SK-N-SH treated with all-trans-retinoic acid at 6 μM for 48 hours (cell line): ENCODE data around the gene APCS.

ENCODE experiments used
- ATAC-seq: fragments of 200-7000 bp; cut with Tn5 transposase; 3 replicates; pipeline ENCODE4 v1.9.1; 2020; ENCODE audit warnings: mild to moderate bottlenecking, moderate library complexity
- BACH2 ChIP-seq: fragments of 250-450 bp; sonication (Bioruptor Pico); IDR thresholded peaks from 2 replicates; pipeline ENCODE4 v1.9.0; 2021; ENCODE audit warnings: mild to moderate bottlenecking, borderline replicate concordance
- CSDC2 ChIP-seq: fragments of 250-450 bp; sonication (Bioruptor Pico); IDR thresholded peaks from 2 replicates; pipeline ENCODE4 v1.5.0; 2020; ENCODE audit warnings: mild to moderate bottlenecking, moderate library complexity
- CSRNP3 ChIP-seq: fragments of 250-450 bp; sonication (Bioruptor Pico); IDR thresholded peaks from 2 replicates; pipeline ENCODE4 v1.5.1; 2021; ENCODE audit warnings: mild to moderate bottlenecking, moderate library complexity
- ESRRG ChIP-seq: fragments of 250-450 bp; sonication (Bioruptor Pico); IDR thresholded peaks from 2 replicates; pipeline ENCODE4 v1.6.1; 2021; ENCODE audit warnings: mild to moderate bottlenecking
- GLIS3 ChIP-seq: fragments of 250-450 bp; sonication (Bioruptor Pico); IDR thresholded peaks from 2 replicates; pipeline ENCODE4 v1.5.0; 2020; ENCODE audit warnings: mild to moderate bottlenecking, moderate library complexity
- ISL1 ChIP-seq: fragments of 250-450 bp; sonication (Bioruptor Pico); IDR thresholded peaks from 2 replicates; pipeline ENCODE4 v2.1.2; 2022; ENCODE audit warnings: mild to moderate bottlenecking, moderate library complexity
- OSR1 ChIP-seq: fragments of 250-450 bp; sonication (Bioruptor Pico); IDR thresholded peaks from 2 replicates; pipeline ENCODE4 v1.8.0; 2022; ENCODE audit warnings: moderate library complexity, mild to moderate bottlenecking, inconsistent platforms
- PATZ1 ChIP-seq: fragments of 250-450 bp; sonication (Bioruptor Pico); IDR thresholded peaks from 2 replicates; pipeline ENCODE4 v1.8.0; 2020; ENCODE audit warnings: mild to moderate bottlenecking, moderate library complexity, borderline replicate concordance
- POU6F1 ChIP-seq: fragments of 250-450 bp; sonication (Bioruptor Pico); IDR thresholded peaks from 2 replicates; pipeline ENCODE4 v1.8.0; 2021; ENCODE audit warnings: low read depth, mild to moderate bottlenecking, moderate library complexity, borderline replicate concordance
- PPARA ChIP-seq: fragments of 250-450 bp; sonication (Bioruptor Pico); IDR thresholded peaks from 2 replicates; pipeline ENCODE4 v1.5.0; 2020; ENCODE audit warnings: mild to moderate bottlenecking, borderline replicate concordance
- RARB ChIP-seq: fragments of 250-450 bp; sonication (Bioruptor Pico); IDR thresholded peaks from 2 replicates; pipeline ENCODE4 v1.8.0; 2021; ENCODE audit warnings: mild to moderate bottlenecking, moderate library complexity
- SNAI2 ChIP-seq: fragments of 250-450 bp; sonication (Bioruptor Pico); IDR thresholded peaks from 2 replicates; pipeline ENCODE4 v1.5.0; 2020; ENCODE audit warnings: mild to moderate bottlenecking, moderate library complexity
- TCF4 ChIP-seq: fragments of 250-450 bp; sonication (Bioruptor Pico); IDR thresholded peaks from 2 replicates; pipeline ENCODE4 v1.8.0; 2021; ENCODE audit warnings: mild to moderate bottlenecking, moderate library complexity, borderline replicate concordance
- TOX ChIP-seq: fragments of 250-450 bp; sonication (Bioruptor Pico); IDR thresholded peaks from 2 replicates; pipeline ENCODE4 v1.8.0; 2021; ENCODE audit warnings: mild to moderate bottlenecking, moderate library complexity, borderline replicate concordance
- TSHZ2 ChIP-seq: fragments of 250-450 bp; sonication (Bioruptor Pico); IDR thresholded peaks from 2 replicates; pipeline ENCODE4 v1.5.0; 2020; ENCODE audit warnings: mild to moderate bottlenecking, moderate library complexity
- ZC3H10 ChIP-seq: fragments of 250-450 bp; sonication (Bioruptor Pico); IDR thresholded peaks from 2 replicates; pipeline ENCODE4 v1.5.1; 2021; ENCODE audit warnings: mild to moderate bottlenecking, moderate library complexity
- ZFP3 ChIP-seq: fragments of 250-450 bp; sonication (Bioruptor Pico); IDR thresholded peaks from 2 replicates; pipeline ENCODE4 v1.5.0; 2020; ENCODE audit warnings: mild to moderate bottlenecking, moderate library complexity
- ZNF565 ChIP-seq: fragments of 450-650 bp; formaldehyde crosslinking; conservative IDR thresholded peaks from 2 replicates; pipeline ENCODE4 v1.5.0; 2020; ENCODE audit warnings: low read depth, mild to moderate bottlenecking, moderate library complexity
- ZNF70 ChIP-seq: fragments of 450-650 bp; formaldehyde crosslinking; IDR thresholded peaks from 2 replicates; pipeline ENCODE4 v1.5.0; 2020; ENCODE audit warnings: mild to moderate bottlenecking, moderate library complexity
- ZNF8 ChIP-seq: fragments of 450-650 bp; formaldehyde crosslinking; IDR thresholded peaks from 2 replicates; pipeline ENCODE4 v1.5.0; 2020; ENCODE audit warnings: mild to moderate bottlenecking, moderate library complexity

The APCS gene, protein sequence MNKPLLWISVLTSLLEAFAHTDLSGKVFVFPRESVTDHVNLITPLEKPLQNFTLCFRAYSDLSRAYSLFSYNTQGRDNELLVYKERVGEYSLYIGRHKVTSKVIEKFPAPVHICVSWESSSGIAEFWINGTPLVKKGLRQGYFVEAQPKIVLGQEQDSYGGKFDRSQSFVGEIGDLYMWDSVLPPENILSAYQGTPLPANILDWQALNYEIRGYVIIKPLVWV

GRCh38 chr1:159587461-159587951, at the start of gene APCS:
APCS (plus strand) TSS chr1:159587826; CDS start chr1:159587922, 96 bp downstream.
- no peak; the same call in 2 of the 3 replicates for ATAC-seq
- no peak for TF ChIP-seq ZC3H10 (CRISPR knock-in tag)
- TF ChIP-seq GLIS3 (CRISPR knock-in tag) = no peak
- no peak for TF ChIP-seq POU6F1 (CRISPR knock-in tag)
- TF ChIP-seq RARB (CRISPR knock-in tag) = no peak
- no peak for TF ChIP-seq TSHZ2 (CRISPR knock-in tag)
- TF ChIP-seq CSRNP3 (CRISPR knock-in tag) = no peak
- TF ChIP-seq PATZ1 = no peak
- TF ChIP-seq TCF4 = no peak
- no peak for TF ChIP-seq PPARA (CRISPR knock-in tag)
- TF ChIP-seq TOX = no peak
- TF ChIP-seq SNAI2 (CRISPR knock-in tag) = no peak
- TF ChIP-seq ISL1 (CRISPR knock-in tag) = no peak
- TF ChIP-seq ZFP3 (CRISPR knock-in tag) = no peak
- TF ChIP-seq ZNF565 = no peak

GRCh38 chr1:159548126-159548525, 39.5 kb upstream of the APCS start:
- TF ChIP-seq ESRRG (CRISPR knock-in tag) = no peak
- TF ChIP-seq ZNF565 = no peak
- no peak for TF ChIP-seq PATZ1
- no peak for TF ChIP-seq RARB (CRISPR knock-in tag)
- TF ChIP-seq TSHZ2 (CRISPR knock-in tag) = no peak
- no peak for TF ChIP-seq PPARA (CRISPR knock-in tag)
- no peak for TF ChIP-seq BACH2
- no peak for TF ChIP-seq ISL1 (CRISPR knock-in tag)
- TF ChIP-seq CSDC2 (CRISPR knock-in tag) = no peak
- no peak for TF ChIP-seq ZNF70 (CRISPR knock-in tag)
- no peak for TF ChIP-seq OSR1
- TF ChIP-seq ZNF8 (CRISPR knock-in tag) = no peak
- ATAC-seq = no peak
